Muscle layer of duodenum (tissue), 2 donors: ENCODE data around the gene MARCHF9.

Experiments
- H3K27ac ChIP-seq: one replicate; pipeline ENCODE4 v1.7.0; 2013; ENCODE audit warnings: mild to moderate bottlenecking, low read length
- H3K27me3 ChIP-seq: one replicate; pipeline ENCODE4 v1.7.0; 2013; ENCODE audit warnings: low read depth, mild to moderate bottlenecking, control low read depth, low read length
- H3K36me3 ChIP-seq, 2 donors: one replicate each; pipeline ENCODE4 v1.7.0; 2013; ENCODE audit warnings: low read length in 2 of 2, control low read depth in 1 of 2, mild to moderate bottlenecking in 1 of 2; ENCODE audit not compliant: insufficient read depth in 2 of 2, control insufficient read depth in 1 of 2
- H3K4me1 ChIP-seq, 2 donors: one replicate each; pipeline ENCODE4 v1.7.0; 2013; ENCODE audit warnings: low read length in 2 of 2, mild to moderate bottlenecking in 2 of 2, control low read depth in 1 of 2, moderate library complexity in 1 of 2; ENCODE audit not compliant: insufficient read depth in 2 of 2, control insufficient read depth in 1 of 2
- H3K4me3 ChIP-seq, 2 donors: one replicate each; pipeline ENCODE4 v1.7.0; 2013; ENCODE audit warnings: low read length in 2 of 2, low read depth in 1 of 2, mild to moderate bottlenecking in 1 of 2
- H3K9me3 ChIP-seq, 2 donors: one replicate each; pipeline ENCODE4 v1.7.0; 2013; ENCODE audit warnings: low read length in 2 of 2, control low read depth in 1 of 2, mild to moderate bottlenecking in 1 of 2; ENCODE audit not compliant: control insufficient read depth in 1 of 2
- donor health status: healthy.

MARCHF9 gene

DNA sequence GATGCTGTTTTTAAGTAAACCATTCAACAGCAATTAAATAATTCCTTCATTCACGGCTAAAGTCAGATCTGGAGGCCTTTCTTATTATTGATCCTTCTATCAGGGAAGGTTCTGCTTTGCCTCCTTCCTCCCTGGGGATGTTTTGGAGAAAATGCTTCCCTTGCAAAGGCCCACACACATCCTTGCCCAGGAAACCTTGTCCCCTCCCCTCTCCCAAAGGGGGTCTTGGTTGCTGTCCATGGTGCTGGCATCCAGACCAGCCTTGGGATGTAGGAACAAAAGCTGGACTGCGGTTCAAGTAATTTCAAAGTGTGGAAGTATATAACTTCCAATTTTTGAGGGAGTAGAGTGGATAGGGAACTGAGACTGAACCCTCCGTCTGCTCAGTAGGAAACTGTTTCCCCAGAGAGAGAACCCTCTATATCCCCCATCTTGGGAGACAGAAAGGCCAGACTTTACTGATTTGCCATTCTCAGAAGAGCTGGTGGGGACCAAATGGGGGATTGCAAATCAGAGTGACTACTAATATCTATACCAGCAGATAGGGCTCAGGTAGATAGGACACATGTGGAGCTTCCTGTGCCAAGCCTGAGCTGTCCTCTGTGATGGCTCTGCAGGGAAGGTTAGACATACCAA lies 5.6 kb downstream of the MARCHF9 start:
- H3K9me3 ChIP-seq: no peaks in the 10 kb centered on the region
- H3K4me3 ChIP-seq: no peak overlapping the region
- peaks cover 20% of the 10 kb centered on the region for H3K27me3 ChIP-seq
- H3K36me3 ChIP-seq: peaks cover 10 to 20% of the 10 kb centered on the region in 2 donors
- no peak overlapping the region for H3K27ac ChIP-seq
- H3K4me1 ChIP-seq: peaks cover 0 to 23% of the 10 kb centered on the region in 2 donors

- Histone ChIP-seq H3K27ac (no peak overlapping the region), H3K4me1 (peaks cover 4 to 25% of the 10 kb centered on the region in 2 donors), H3K4me3 (no peak overlapping the region), H3K9me3 (no peaks in the 10 kb centered on the region), H3K27me3 (peaks cover 30% of the 10 kb centered on the region), H3K36me3 (peaks cover 10 to 20% of the 10 kb centered on the region in 2 donors)
Measured at GRCh38 chr12:57761391-57761998, 6.6 kb downstream of the MARCHF9 start.

GRCh38 chr12:57762463-57762862 lies 7.6 kb downstream of the MARCHF9 start:
- peaks cover 36% of the 10 kb centered on the region for H3K27me3 ChIP-seq

DNA sequence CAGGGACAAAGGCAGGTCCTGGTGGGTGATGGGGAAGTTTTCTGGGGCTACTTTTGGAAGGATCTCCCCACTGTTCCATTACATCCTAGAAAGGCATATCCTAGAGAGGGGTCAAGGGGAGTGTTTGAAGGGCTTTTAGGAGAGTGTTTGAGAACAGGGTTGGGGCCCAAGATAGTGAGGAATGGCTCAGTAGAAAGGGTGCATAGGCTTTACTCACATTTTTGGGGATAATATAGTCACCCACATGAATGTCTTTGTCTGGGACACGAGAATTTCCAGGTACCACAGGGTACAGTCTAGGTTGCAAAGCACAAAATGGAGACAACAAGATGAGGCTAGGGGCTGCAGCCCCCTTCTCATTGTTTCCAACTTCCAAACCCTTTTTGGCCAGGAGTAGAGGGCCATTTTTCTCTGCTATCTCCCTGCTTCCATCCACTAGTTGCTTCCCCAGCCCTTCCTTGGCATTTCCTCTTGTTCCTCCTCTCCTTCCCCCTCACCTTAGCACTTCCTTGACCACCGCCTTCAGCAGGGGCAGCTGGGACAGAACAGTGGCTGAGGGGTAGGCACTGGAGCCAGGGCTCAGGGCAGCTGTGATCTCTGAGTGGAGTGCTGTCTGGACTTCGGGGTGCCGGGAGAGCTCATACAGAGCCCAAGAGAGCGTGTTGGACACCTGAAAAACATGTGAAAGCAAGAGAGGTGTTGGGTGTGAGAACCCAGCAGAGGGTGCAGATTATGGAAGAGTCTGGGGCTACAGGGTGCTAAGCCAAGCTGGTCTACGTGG lies 9.2 kb downstream of the MARCHF9 start:
- H3K4me1 ChIP-seq: peaks cover 9 to 27% of the 10 kb centered on the region in 2 donors
- H3K9me3 ChIP-seq: no peaks in the 10 kb centered on the region
- H3K4me3 ChIP-seq: no peak overlapping the region
- H3K36me3 ChIP-seq: peaks cover 0 to 6% of the 10 kb centered on the region in 2 donors
- H3K27ac ChIP-seq: no peak overlapping the region
- H3K27me3 ChIP-seq: peaks cover 36% of the 10 kb centered on the region

More at GRCh38 chr12:57762463-57762862, 7.6 kb downstream of the MARCHF9 start:
- Histone ChIP-seq H3K4me1 (peaks cover 9 to 27% of the 10 kb centered on the region in 2 donors), H3K9me3 (no peaks in the 10 kb centered on the region), H3K36me3 (peaks cover 10 to 19% of the 10 kb centered on the region in 2 donors), H3K4me3 (no peak overlapping the region), H3K27ac (no peak overlapping the region)

- peaks cover 36% of the 10 kb centered on the region for H3K27me3 ChIP-seq
- H3K4me1 ChIP-seq: peaks cover 9 to 27% of the 10 kb centered on the region in 2 donors
- no peaks in the 10 kb centered on the region for H3K9me3 ChIP-seq
- no peak overlapping the region for H3K27ac ChIP-seq
- peaks cover 2 to 4% of the 10 kb centered on the region in 2 donors for H3K36me3 ChIP-seq
- peak overlapping the region; percentile 34 to 52 for H3K4me3 ChIP-seq
Measured at GRCh38 chr12:57764662-57765002, 9.7 kb downstream of the MARCHF9 start.

- H3K27ac ChIP-seq: no peak overlapping the region
- no peaks in the 10 kb centered on the region for H3K9me3 ChIP-seq
- peaks cover 9 to 27% of the 10 kb centered on the region in 2 donors for H3K4me1 ChIP-seq
- peaks cover 36% of the 10 kb centered on the region for H3K27me3 ChIP-seq
- peak overlapping the region; percentile 34 to 52 for H3K4me3 ChIP-seq
- peaks cover 4 to 7% of the 10 kb centered on the region in 2 donors for H3K36me3 ChIP-seq
Measured at GRCh38 chr12:57765003-57765697, 10.2 kb downstream of the MARCHF9 start.

DNA sequence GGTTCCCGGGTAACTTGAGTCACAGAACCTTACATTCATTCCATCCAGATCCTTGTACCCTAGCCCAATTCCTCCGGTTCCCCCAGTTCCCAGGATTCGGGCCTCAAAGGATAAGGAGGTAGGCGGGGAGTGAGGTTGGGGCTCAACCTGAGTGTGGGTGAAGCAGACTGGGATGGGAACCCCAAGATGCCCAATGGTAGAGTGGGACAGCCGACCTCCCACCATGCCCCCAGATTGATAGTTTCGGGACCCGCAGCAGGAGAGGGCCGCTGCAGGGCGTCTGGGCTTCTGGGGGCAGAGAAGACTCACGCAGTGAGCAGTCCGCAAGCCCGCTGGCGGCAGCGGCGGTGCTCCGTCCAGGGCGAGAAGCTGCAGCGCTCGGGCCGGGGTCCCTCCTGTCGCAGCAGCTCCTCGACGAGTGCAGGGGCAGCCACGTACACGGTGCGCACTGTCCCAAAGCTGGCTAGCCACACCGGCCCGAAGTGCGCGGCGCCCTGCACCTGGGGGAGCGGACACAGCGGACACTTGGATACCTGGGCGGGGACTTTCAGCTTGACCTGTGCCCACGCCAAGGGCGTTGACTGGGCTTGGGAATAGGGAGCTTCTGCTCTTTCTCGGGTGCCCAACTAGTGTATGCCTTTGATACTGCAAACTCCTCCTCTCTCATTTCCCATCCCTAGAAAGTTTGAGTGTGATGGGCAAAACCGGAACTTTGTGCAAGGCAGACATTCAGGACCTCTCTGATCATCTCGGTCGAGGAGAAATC lies 11.0 kb downstream of the MARCHF9 start:
- Histone ChIP-seq H3K9me3 (no peaks in the 10 kb centered on the region), H3K4me1 (peaks cover 9 to 28% of the 10 kb centered on the region in 2 donors), H3K36me3 (peaks cover 4 to 7% of the 10 kb centered on the region in 2 donors), H3K4me3 (peak overlapping the region; percentile 49 to 52), H3K27me3 (peaks cover 36% of the 10 kb centered on the region), H3K27ac (no peak overlapping the region)

DNA sequence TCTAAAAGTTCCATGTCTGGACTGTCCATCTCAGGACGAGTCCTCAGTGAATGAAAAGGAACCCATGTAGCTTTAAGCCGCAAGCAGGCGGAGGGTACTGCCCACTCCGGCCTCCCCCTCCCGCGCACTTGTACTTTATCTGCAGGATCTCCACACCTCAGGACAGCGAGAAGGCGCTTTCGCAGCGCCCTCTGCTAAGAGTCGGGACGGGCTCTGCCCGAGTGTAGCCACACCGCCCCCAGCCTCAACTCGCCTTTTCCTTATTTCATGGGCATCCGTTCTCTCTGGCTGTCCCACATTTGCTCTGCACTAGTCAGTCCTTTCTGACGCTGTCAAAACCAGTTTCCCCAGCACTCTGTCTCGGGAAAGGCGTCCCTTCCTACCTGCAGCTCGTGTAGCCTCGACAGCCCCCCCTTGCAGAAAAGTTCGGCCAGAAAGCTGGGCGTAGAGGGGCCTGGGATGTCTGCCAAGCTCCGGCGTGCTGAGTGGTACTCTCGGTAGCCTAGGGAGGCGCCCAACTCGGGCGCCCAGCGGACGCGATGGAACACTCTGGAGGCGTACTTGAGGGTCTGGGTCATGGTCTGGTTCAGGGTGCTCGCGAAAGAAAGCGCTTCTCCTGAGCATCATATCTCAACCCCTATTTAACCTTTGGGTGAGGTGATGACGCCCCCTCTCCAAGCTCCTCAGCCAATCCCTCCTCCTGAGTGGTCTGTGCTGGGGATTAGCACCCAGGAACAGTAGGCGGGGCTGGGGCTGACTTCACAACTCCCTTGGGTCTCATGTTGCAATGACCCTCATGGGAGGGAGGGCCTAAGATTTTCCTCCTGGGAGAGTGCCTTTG lies 11.8 kb downstream of the MARCHF9 start, which contains the start of gene CYP27B1:
Gene CYP27B1 (minus strand): TSS at position 615 of the 841 bp plus-strand sequence. CDS start 37 bp downstream, at position 578.
- Histone ChIP-seq H3K4me1 (peaks cover 9 to 36% of the 10 kb centered on the region in 2 donors), H3K27me3 (peaks cover 36% of the 10 kb centered on the region), H3K36me3 (peaks cover 4 to 7% of the 10 kb centered on the region in 2 donors), H3K9me3 (no peaks in the 10 kb centered on the region), H3K4me3 (peak within 1 kb of the TSS; percentile 49 to 52), H3K27ac (no peak within 1 kb of the TSS)

DNA sequence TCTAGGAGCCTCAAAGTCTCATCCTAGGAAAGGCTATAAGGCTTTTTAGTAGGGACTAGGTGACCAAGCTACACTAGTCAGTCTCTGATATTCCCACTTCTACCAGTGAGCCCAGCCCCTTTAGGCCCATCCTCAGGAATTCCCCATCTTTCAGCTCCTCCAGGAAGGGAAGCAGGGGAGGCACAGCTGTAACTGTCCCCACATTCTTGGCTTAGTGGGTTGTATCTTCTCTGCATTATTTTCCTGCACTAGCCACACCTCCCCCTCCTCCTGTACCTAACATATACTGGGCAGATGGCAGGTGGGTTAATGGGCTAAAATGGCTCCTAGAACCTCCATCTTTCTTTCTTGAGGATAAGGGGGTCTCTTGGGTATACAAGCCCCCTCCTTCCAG lies 12.4 kb downstream of the MARCHF9 start:
- no peaks in the 10 kb centered on the region for H3K9me3 ChIP-seq
- H3K27ac ChIP-seq: no peak overlapping the region
- peaks cover 36% of the 10 kb centered on the region for H3K27me3 ChIP-seq
- no peak overlapping the region for H3K4me3 ChIP-seq
- H3K4me1 ChIP-seq: peaks cover 9 to 36% of the 10 kb centered on the region in 2 donors
- peaks cover 4 to 7% of the 10 kb centered on the region in 2 donors for H3K36me3 ChIP-seq

DNA sequence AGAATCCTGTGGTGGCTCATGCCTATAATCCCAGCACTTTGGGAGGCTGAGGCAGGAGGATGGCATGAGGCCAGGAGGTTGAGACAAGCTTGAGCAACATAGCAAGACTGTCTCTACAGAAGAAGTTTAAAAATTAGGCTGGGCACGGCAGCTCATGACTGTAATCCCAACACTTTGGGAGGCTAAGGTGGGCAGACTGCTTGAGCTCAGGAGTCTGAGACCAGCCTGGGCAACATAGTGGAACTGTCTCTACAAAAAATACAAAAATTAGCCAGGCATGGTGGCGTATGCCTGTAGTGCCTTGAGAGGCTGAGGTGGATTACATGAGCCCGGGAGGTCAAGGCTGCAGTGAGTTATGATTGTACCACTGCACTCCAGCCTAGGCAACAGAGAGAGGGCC lies 13.0 kb downstream of the MARCHF9 start:
- peaks cover 4 to 7% of the 10 kb centered on the region in 2 donors for H3K36me3 ChIP-seq
- no peak overlapping the region for H3K4me3 ChIP-seq
- H3K27me3 ChIP-seq: peaks cover 36% of the 10 kb centered on the region
- no peak overlapping the region for H3K27ac ChIP-seq
- H3K4me1 ChIP-seq: peaks cover 9 to 36% of the 10 kb centered on the region in 2 donors
- H3K9me3 ChIP-seq: no peaks in the 10 kb centered on the region
